Sigmoid colon (tissue), 7 donors: ENCODE results near the gene MND1. TPM values are rescaled to one million over a fixed set of nuclear protein-coding genes. Genes with fewer than 3 reads are reported as not detected.
"Not testable (repeated sequence)": the region's sequence is repeated elsewhere in the genome, so short reads cannot be mapped to it uniquely, and the experiment has no call there.

Experiments used
- DNase-seq: peaks from one replicate; pipeline ENCODE4 v3.0.0-alpha.2; 2019
- H3K27ac ChIP-seq, 4 donors: fragments of 200-600 bp; sonication (generic); one replicate each; pipeline ENCODE4 v1.5.1; 2016 to 2019; ENCODE audit warnings: mild to moderate bottlenecking in 1 of 4
- H3K27me3 ChIP-seq, 3 donors: fragments of 200-600 bp; sonication (generic); one replicate each; pipeline ENCODE4 v1.5.1; 2019; ENCODE audit warnings: mild to moderate bottlenecking in 1 of 3
- H3K36me3 ChIP-seq, 4 donors: fragments of 200-600 bp; sonication (generic); one replicate each; pipeline ENCODE4 v1.5.1; 2016 to 2019
- H3K4me1 ChIP-seq, 4 donors: fragments of 200-600 bp; sonication (generic); one replicate each; pipeline ENCODE4 v1.5.1; 2017 to 2019
- H3K4me3 ChIP-seq, 4 donors: fragments of 200-600 bp; sonication (generic); one replicate each; pipeline ENCODE4 v1.5.1; 2017 to 2019; ENCODE audit warnings: mild to moderate bottlenecking in 2 of 4, moderate library complexity in 1 of 4
- H3K9me3 ChIP-seq, 4 donors: fragments of 200-600 bp in 3 of 4; sonication (generic) in 3 of 4; one replicate each; pipeline versions ENCODE4 v1.5.1 to v1.6.1; 2013 to 2019
- EP300 ChIP-seq, 4 donors: sonication (generic); formaldehyde crosslinking; IDR thresholded peaks; one replicate each; pipeline ENCODE4 v1.6.1; 2017; ENCODE audit warnings: antibody characterized with exemption in 4 of 4
- POLR2A ChIP-seq, 2 donors: fragments of 450-650 bp; IDR thresholded peaks; one replicate each; pipeline ENCODE4 v1.6.1; 2016; ENCODE audit warnings: antibody characterized with exemption in 2 of 2, mild to moderate bottlenecking in 2 of 2, moderate library complexity in 2 of 2
- POLR2AphosphoS5 ChIP-seq, 4 donors: sonication (generic); formaldehyde crosslinking; IDR thresholded peaks; one replicate each; pipeline ENCODE4 v1.6.1; 2017; ENCODE audit warnings: antibody characterized with exemption in 4 of 4
- WGBS, 2 donors: extraction: QIAGEN DNeasy Blood & Tissue Kit; methylation state at CpG; one replicate each; pipeline ENCODE4 v1.1.7; 2013; 5-methylcytosine and 5-hydroxymethylcytosine counted together
- intact Hi-C: fragments of 100-400 bp; cut with DNase I; formaldehyde crosslinking; loops from one replicate; pipeline ENCODE4 v1.15.1; 2023
- polyA plus RNA-seq, 3 donors: library from polyadenylated mRNA; stranded (reverse); fragments of 200-250 nt; gene quantifications; one replicate each; pipeline ENCODE4 v1.2.3, GENCODE V29; 2013
- small RNA-seq, 3 donors: library from RNA; depleted of rRNA; stranded (forward); fragments of <200 nt; gene quantifications; one replicate each; pipeline ENCODE3, GENCODE V24; 2016
- total RNA-seq, 4 donors: library from RNA; depleted of rRNA; stranded (reverse); fragments of >200 nt; gene quantifications; one replicate each; pipeline ENCODE4 v1.1.0, GENCODE V29; 2016
- TF ChIP-seq, protein P1 (sequence below), 4 experiments: fragments of 450-650 bp in 3 of 4; fragments of 200-600 bp in 1 of 4; IDR thresholded peaks; one replicate each; pipeline ENCODE4 v1.5.1; 2016 to 2019; ENCODE audit warnings: antibody characterized with exemption in 4 of 4, mild to moderate bottlenecking in 3 of 4, moderate library complexity in 2 of 4
- donor health status: healthy with polysubstance abuse.
- donor health status: Bipolar disorder and iron deficiency.
- donor health status: healthy.

MND1 gene
- total and polyA plus RNA-seq, 7 donors = 2.4 to 7.1 (median 4.0) TPM; not detected in 3

DNA sequence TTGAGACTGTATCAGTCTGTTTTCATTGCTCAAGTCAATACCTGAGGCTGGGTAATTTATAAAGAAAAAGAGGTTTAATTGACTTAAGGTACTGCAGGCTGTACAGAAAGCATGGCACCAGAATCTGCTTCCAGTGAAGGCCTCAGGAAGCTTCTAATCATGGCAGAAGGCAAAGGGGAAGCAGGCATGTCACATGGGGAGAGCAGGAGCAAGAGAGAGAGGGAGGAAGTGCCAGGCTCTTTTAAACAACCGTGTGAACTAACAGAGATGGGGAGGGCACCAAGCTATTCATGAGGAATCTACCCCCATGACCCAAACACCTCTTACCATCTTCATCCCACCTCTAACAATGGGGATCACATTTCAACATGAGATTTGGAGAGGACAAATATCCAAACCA lies 114.5 kb downstream of the MND1 start:
- 37 to 61% methylated on average over 1 of the region's 1 CpG for WGBS, 2 donors
- Histone ChIP-seq H3K4me1 (peaks cover 0 to 3% (median 0%) of the 10 kb centered on the region in 4 donors), H3K27me3 (no peaks in the 10 kb centered on the region), H3K4me3 (no peak overlapping the region), H3K27ac (no peak overlapping the region), H3K9me3 (no peaks in the 10 kb centered on the region), H3K36me3 (no peaks in the 10 kb centered on the region)
- TF ChIP-seq POLR2A (IDR thresholded peaks at IDR 0.05) (no peak), EP300 (IDR thresholded peaks at IDR 0.05) (no peak), POLR2AphosphoS5 (IDR thresholded peaks at IDR 0.05) (no peak)
- TF ChIP-seq, protein P1, sequence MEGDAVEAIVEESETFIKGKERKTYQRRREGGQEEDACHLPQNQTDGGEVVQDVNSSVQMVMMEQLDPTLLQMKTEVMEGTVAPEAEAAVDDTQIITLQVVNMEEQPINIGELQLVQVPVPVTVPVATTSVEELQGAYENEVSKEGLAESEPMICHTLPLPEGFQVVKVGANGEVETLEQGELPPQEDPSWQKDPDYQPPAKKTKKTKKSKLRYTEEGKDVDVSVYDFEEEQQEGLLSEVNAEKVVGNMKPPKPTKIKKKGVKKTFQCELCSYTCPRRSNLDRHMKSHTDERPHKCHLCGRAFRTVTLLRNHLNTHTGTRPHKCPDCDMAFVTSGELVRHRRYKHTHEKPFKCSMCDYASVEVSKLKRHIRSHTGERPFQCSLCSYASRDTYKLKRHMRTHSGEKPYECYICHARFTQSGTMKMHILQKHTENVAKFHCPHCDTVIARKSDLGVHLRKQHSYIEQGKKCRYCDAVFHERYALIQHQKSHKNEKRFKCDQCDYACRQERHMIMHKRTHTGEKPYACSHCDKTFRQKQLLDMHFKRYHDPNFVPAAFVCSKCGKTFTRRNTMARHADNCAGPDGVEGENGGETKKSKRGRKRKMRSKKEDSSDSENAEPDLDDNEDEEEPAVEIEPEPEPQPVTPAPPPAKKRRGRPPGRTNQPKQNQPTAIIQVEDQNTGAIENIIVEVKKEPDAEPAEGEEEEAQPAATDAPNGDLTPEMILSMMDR (IDR thresholded peaks at IDR 0.05) = no peak
- intact Hi-C loops = no loop called here
- no peak for DNase-seq

GRCh38 chr4:153461549-153461948 lies 117.1 kb downstream of the MND1 start:
- WGBS, 2 donors = 92 to 95% methylated on average over 4 of the region's 4 CpGs
- intact Hi-C loops = loop anchor here (10.0 kb wide), 1 partner anchor 337 kb away; no protein-coding TSS in a partner anchor

DNA sequence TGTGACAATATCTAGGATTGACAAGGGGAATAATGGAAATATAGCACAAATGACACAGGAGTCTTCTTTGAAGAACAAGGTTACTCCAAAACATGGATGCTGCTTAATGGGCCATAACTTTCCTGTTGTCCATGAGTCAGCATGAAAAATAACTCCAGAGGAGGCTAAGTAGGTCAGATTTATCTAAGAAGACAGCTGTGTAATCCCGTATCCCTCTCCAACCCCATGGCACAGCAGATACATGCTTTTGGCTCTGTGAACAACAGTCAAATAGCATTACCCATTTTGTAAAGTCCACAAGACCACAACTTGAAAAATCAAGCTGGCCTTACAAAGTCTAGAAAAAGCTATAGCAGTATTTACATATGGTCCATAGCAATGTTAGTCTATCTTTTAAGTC lies 119.6 kb downstream of the MND1 start:
- Histone ChIP-seq H3K4me3 (no peak overlapping the region), H3K36me3 (no peaks in the 10 kb centered on the region), H3K9me3 (no peaks in the 10 kb centered on the region), H3K27ac (peak overlapping the region; percentile 83 to 89 (median 86)), H3K4me1 (peaks cover 0 to 42% (median 29%) of the 10 kb centered on the region in 4 donors), H3K27me3 (no peaks in the 10 kb centered on the region)
- TF ChIP-seq, protein P1 (IDR thresholded peaks at IDR 0.05) = no peak
- TF ChIP-seq POLR2A (IDR thresholded peaks at IDR 0.05) = no peak
- no peak for TF ChIP-seq EP300 (IDR thresholded peaks at IDR 0.05)
- TF ChIP-seq POLR2AphosphoS5 (IDR thresholded peaks at IDR 0.05) = no peak
- WGBS, 2 donors = 84 to 89% methylated on average over 1 of the region's 1 CpG
- intact Hi-C loops = loop anchor here (10.0 kb wide), 1 partner anchor 339 kb away; no protein-coding TSS in a partner anchor
- DNase-seq = no peak

More at GRCh38 chr4:153461549-153461948, 117.1 kb downstream of the MND1 start:
- not testable (repeated sequence) for H3K4me3 ChIP-seq, H3K27me3 ChIP-seq, H3K36me3 ChIP-seq, DNase-seq, H3K9me3 ChIP-seq, H3K27ac ChIP-seq
- H3K4me1 ChIP-seq = peaks cover 0 to 22% (median 14%) of the 10 kb centered on the region in 4 donors

Small RNAs within 50 kb of the gene (small RNA-seq; reads per million reads assigned to genes)
- 0 reads per million in 3 donors for gene RN7SL419P

Other genes with a start within 250 kb of the MND1 start
- 10 to 100 TPM; 31.6 to 51.7 (median 34.7) TPM for gene TRIM2, start 140.2 kb upstream of the MND1 start, total RNA-seq
- gene TRIM2, start 140.2 kb upstream of the MND1 start, polyA plus RNA-seq = 10 to 100 TPM; 19.8 to 26.8 (median 25.5) TPM
- 10 to 100 TPM in 3 of 4 donors, 1 to 10 TPM in 1; 8.2 to 27.2 (median 15.6) TPM for gene TMEM131L, start 121.7 kb downstream of the MND1 start, total RNA-seq
- gene TMEM131L, start 121.7 kb downstream of the MND1 start, polyA plus RNA-seq = 10 to 100 TPM in 1 of 3 donors, under 1 TPM in 2; 0.60 to 15.2 (median 0.69) TPM